OCI-LY1 (cell line): ENCODE results near the gene CHI3L1.

Experiments used
- H2AFZ ChIP-seq: fragments of 200-600 bp; sonication (generic), shearing (Covaris generic); 2 replicates; pipeline ENCODE4 v1.6.0; 2014; ENCODE audit warnings: antibody characterized with exemption, mild to moderate bottlenecking, low read length
- H3F3A ChIP-seq: fragments of 200-600 bp; sonication (generic), shearing (Covaris generic); 2 replicates; pipeline ENCODE4 v1.6.0; 2014; ENCODE audit warnings: mild to moderate bottlenecking, antibody characterized with exemption, low read length, moderate library complexity; ENCODE audit not compliant: insufficient read depth
- H3K27ac ChIP-seq: fragments of 200-600 bp; sonication (generic); 2 replicates; pipeline ENCODE4 v1.5.1; 2014; ENCODE audit warnings: low read length, mixed run types, mild to moderate bottlenecking, low read depth; ENCODE audit not compliant: poor library complexity, severe bottlenecking
- H3K27me3 ChIP-seq: fragments of 200-600 bp; sonication (generic); 2 replicates; pipeline ENCODE4 v1.6.0; 2014; ENCODE audit warnings: antibody characterized with exemption, mild to moderate bottlenecking, low read length, moderate library complexity; ENCODE audit not compliant: insufficient read depth
- H3K36me3 ChIP-seq: fragments of 200-600 bp; sonication (generic); 2 replicates; pipeline ENCODE4 v1.6.1; 2014; ENCODE audit warnings: mild to moderate bottlenecking, antibody characterized with exemption, low read length, moderate library complexity, mixed read lengths; ENCODE audit not compliant: insufficient read depth
- H3K4me1 ChIP-seq: fragments of 200-600 bp; sonication (generic); 2 replicates; pipeline ENCODE4 v1.5.1; 2014; ENCODE audit warnings: mild to moderate bottlenecking, low read length, moderate library complexity; ENCODE audit not compliant: insufficient read depth, severe bottlenecking
- H3K4me2 ChIP-seq: fragments of 200-600 bp; sonication (generic), shearing (Covaris generic); 2 replicates; pipeline ENCODE4 v1.6.1; 2014; ENCODE audit warnings: low read length
- H3K4me3 ChIP-seq: fragments of 200-600 bp; sonication (generic); 2 replicates; pipeline ENCODE4 v1.5.1; 2014; ENCODE audit warnings: low read length, low read depth, mild to moderate bottlenecking, mixed read lengths; ENCODE audit not compliant: poor library complexity, severe bottlenecking
- H3K79me2 ChIP-seq: fragments of 200-600 bp; shearing (Covaris generic); 2 replicates; pipeline ENCODE4 v1.6.1; 2016; ENCODE audit warnings: mixed run types, low read length, mixed read lengths; ENCODE audit not compliant: insufficient read depth
- H3K9ac ChIP-seq: fragments of 200-600 bp; sonication (generic), shearing (Covaris generic); 2 replicates; pipeline ENCODE4 v1.6.1; 2014; ENCODE audit warnings: mild to moderate bottlenecking, low read length, mixed read lengths
- H3K9me2 ChIP-seq: fragments of 200-600 bp; sonication (generic), shearing (Covaris generic); 2 replicates; pipeline ENCODE4 v1.6.1; 2014; ENCODE audit warnings: low read depth, mild to moderate bottlenecking, low read length, mixed read lengths
- H3K9me3 ChIP-seq: fragments of 200-600 bp; shearing (Covaris generic); 2 replicates; pipeline ENCODE4 v1.6.1; 2014; ENCODE audit warnings: low read length, mixed read lengths
- H4K20me1 ChIP-seq: fragments of 200-600 bp; sonication (generic), shearing (Covaris generic); 2 replicates; pipeline ENCODE4 v1.6.0; 2016; ENCODE audit warnings: mild to moderate bottlenecking, low read length; ENCODE audit not compliant: insufficient read depth
- EZH2 ChIP-seq: fragments of 200-600 bp; sonication (generic), shearing (Covaris generic); IDR thresholded peaks from 2 replicates; pipeline ENCODE4 v1.8.0; 2017; ENCODE audit warnings: borderline replicate concordance, mixed run types, mild to moderate bottlenecking, antibody characterized with exemption, low read length, moderate library complexity, mixed read lengths
- TF ChIP-seq, protein P1 (sequence below): fragments of 200-600 bp; sonication (generic), shearing (Covaris generic); IDR thresholded peaks from 2 replicates; pipeline ENCODE4 v1.5.1; 2017; ENCODE audit warnings: mild to moderate bottlenecking, antibody characterized with exemption, low read length, moderate library complexity, mixed read lengths

The CHI3L1 gene

GRCh38 chr1:203189951-203190352, 3.4 kb upstream of the CHI3L1 start:
- H3K27me3 ChIP-seq: no peaks in the 10 kb centered on the region
- no peaks in the 10 kb centered on the region for H4K20me1 ChIP-seq
- no peaks in the 10 kb centered on the region for H3K9me3 ChIP-seq
- no peak overlapping the region for H3K4me3 ChIP-seq
- TF ChIP-seq, protein P1, sequence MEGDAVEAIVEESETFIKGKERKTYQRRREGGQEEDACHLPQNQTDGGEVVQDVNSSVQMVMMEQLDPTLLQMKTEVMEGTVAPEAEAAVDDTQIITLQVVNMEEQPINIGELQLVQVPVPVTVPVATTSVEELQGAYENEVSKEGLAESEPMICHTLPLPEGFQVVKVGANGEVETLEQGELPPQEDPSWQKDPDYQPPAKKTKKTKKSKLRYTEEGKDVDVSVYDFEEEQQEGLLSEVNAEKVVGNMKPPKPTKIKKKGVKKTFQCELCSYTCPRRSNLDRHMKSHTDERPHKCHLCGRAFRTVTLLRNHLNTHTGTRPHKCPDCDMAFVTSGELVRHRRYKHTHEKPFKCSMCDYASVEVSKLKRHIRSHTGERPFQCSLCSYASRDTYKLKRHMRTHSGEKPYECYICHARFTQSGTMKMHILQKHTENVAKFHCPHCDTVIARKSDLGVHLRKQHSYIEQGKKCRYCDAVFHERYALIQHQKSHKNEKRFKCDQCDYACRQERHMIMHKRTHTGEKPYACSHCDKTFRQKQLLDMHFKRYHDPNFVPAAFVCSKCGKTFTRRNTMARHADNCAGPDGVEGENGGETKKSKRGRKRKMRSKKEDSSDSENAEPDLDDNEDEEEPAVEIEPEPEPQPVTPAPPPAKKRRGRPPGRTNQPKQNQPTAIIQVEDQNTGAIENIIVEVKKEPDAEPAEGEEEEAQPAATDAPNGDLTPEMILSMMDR: no peak
- no peak for TF ChIP-seq EZH2
- no peaks in the 10 kb centered on the region for H3K9me2 ChIP-seq
- no peak overlapping the region for H3K9ac ChIP-seq
- no peaks in the 10 kb centered on the region for H3K36me3 ChIP-seq
- H3K4me1 ChIP-seq: no peaks in the 10 kb centered on the region
- no peak overlapping the region for H3K27ac ChIP-seq
- no peaks in the 10 kb centered on the region for H3K79me2 ChIP-seq
- no peak overlapping the region for H3K4me2 ChIP-seq
- no peak overlapping the region for H2AFZ ChIP-seq
- no peaks in the 10 kb centered on the region for H3F3A ChIP-seq

GRCh38 chr1:203188686-203189232, 2.3 kb upstream of the CHI3L1 start:
- Histone ChIP-seq H3K9ac (no peak overlapping the region), H3K4me3 (no peak overlapping the region), H3K27me3 (no peaks in the 10 kb centered on the region), H3F3A (no peaks in the 10 kb centered on the region), H3K36me3 (no peaks in the 10 kb centered on the region), H3K27ac (no peak overlapping the region), H3K4me1 (no peaks in the 10 kb centered on the region), H4K20me1 (no peaks in the 10 kb centered on the region), H3K9me3 (no peaks in the 10 kb centered on the region), H3K4me2 (no peak overlapping the region), H2AFZ (no peak overlapping the region), H3K9me2 (no peaks in the 10 kb centered on the region), H3K79me2 (no peaks in the 10 kb centered on the region)
- TF ChIP-seq EZH2: no peak
- TF ChIP-seq, protein P1: no peak

GRCh38 chr1:203187689-203188264, 1.3 kb upstream of the CHI3L1 start:
- Histone ChIP-seq H3K9me2 (no peaks in the 10 kb centered on the region), H3K27ac (no peak overlapping the region), H3K27me3 (no peaks in the 10 kb centered on the region), H4K20me1 (no peaks in the 10 kb centered on the region), H3K36me3 (no peaks in the 10 kb centered on the region), H3K4me1 (no peaks in the 10 kb centered on the region), H3K4me3 (no peak overlapping the region), H3K79me2 (no peaks in the 10 kb centered on the region), H3K9me3 (no peaks in the 10 kb centered on the region), H3F3A (no peaks in the 10 kb centered on the region), H2AFZ (no peak overlapping the region), H3K9ac (no peak overlapping the region), H3K4me2 (no peak overlapping the region)
- no peak for TF ChIP-seq EZH2
- TF ChIP-seq, protein P1: no peak
